H9 (cell line): ENCODE results near the gene C1QTNF1. TPM values are rescaled to one million over a fixed set of nuclear protein-coding genes. Genes with fewer than 3 reads are reported as not detected.

Experiments
- DNase-seq: peaks from one replicate; pipeline ENCODE4 v3.0.0-alpha.2; 2017
- H2AFZ ChIP-seq: one replicate; pipeline ENCODE4 v1.6.1; 2013; ENCODE audit warnings: mild to moderate bottlenecking, low read length, control low read depth, moderate library complexity
- H2AK5ac ChIP-seq: 2 replicates; pipeline ENCODE4 v1.6.1; 2013; ENCODE audit warnings: low read length, control low read depth, mixed read lengths; ENCODE audit not compliant: insufficient read length
- H2BK120ac ChIP-seq: one replicate; pipeline ENCODE4 v1.6.1; 2013; ENCODE audit warnings: low read depth, mild to moderate bottlenecking, low read length, control low read depth, inconsistent platforms; ENCODE audit not compliant: poor library complexity, severe bottlenecking
- H2BK12ac ChIP-seq: 2 replicates; pipeline ENCODE4 v1.6.1; 2013; ENCODE audit warnings: low read length, control low read depth, mixed read lengths, low read depth; ENCODE audit not compliant: insufficient read length
- H2BK15ac ChIP-seq: 2 replicates; pipeline ENCODE4 v1.6.1; 2013; ENCODE audit warnings: low read depth, low read length, control low read depth
- H2BK20ac ChIP-seq: one replicate; pipeline ENCODE4 v1.6.1; 2013; ENCODE audit warnings: low read depth, mild to moderate bottlenecking, low read length, control low read depth, inconsistent platforms; ENCODE audit not compliant: poor library complexity, severe bottlenecking
- H2BK5ac ChIP-seq: 2 replicates; pipeline ENCODE4 v1.6.1; 2013; ENCODE audit warnings: low read length, control low read depth, mixed read lengths; ENCODE audit not compliant: insufficient read length
- H3K14ac ChIP-seq: 2 replicates; pipeline ENCODE4 v1.6.1; 2013; ENCODE audit warnings: low read length, control low read depth; ENCODE audit not compliant: insufficient read depth
- H3K18ac ChIP-seq: 2 replicates; pipeline ENCODE4 v1.6.1; 2013; ENCODE audit warnings: low read depth, mild to moderate bottlenecking, mixed read lengths, low read length, control low read depth; ENCODE audit not compliant: insufficient read length
- H3K23ac ChIP-seq: 2 replicates; pipeline ENCODE4 v1.6.1; 2013; ENCODE audit warnings: low read length, control low read depth, mixed read lengths, low read depth; ENCODE audit not compliant: insufficient read length
- H3K23me2 ChIP-seq: 2 replicates; pipeline ENCODE4 v1.6.1; 2013; ENCODE audit warnings: low read depth, mild to moderate bottlenecking, mixed read lengths, low read length, control low read depth; ENCODE audit not compliant: insufficient read length, poor library complexity, severe bottlenecking
- H3K27ac ChIP-seq: 2 replicates; pipeline ENCODE4 v1.5.1; 2013; ENCODE audit warnings: low read length, control low read depth, mixed read lengths, low read depth; ENCODE audit not compliant: insufficient read length
- H3K27me3 ChIP-seq: 2 replicates; pipeline ENCODE4 v1.6.1; 2013; ENCODE audit warnings: low read length, control low read depth, inconsistent platforms; ENCODE audit not compliant: insufficient read depth
- H3K4ac ChIP-seq: 2 replicates; pipeline ENCODE4 v1.6.1; 2013; ENCODE audit warnings: low read depth, mild to moderate bottlenecking, control low read depth, inconsistent platforms, low read length, moderate library complexity
- H3K4me1 ChIP-seq: 2 replicates; pipeline ENCODE4 v1.6.1; 2013; ENCODE audit warnings: low read length, control low read depth, inconsistent platforms; ENCODE audit not compliant: insufficient read depth
- H3K4me2 ChIP-seq: 2 replicates; pipeline ENCODE4 v1.6.1; 2013; ENCODE audit warnings: low read length, control low read depth, mixed read lengths; ENCODE audit not compliant: insufficient read length, insufficient read depth
- H3K56ac ChIP-seq: 2 replicates; pipeline ENCODE4 v1.6.1; 2013; ENCODE audit warnings: low read depth, mild to moderate bottlenecking, mixed read lengths, low read length, control low read depth; ENCODE audit not compliant: insufficient read length
- H3K79me1 ChIP-seq: 2 replicates; pipeline ENCODE4 v1.6.1; 2013; ENCODE audit warnings: low read depth, mild to moderate bottlenecking, moderate library complexity, low read length, control low read depth, inconsistent platforms; ENCODE audit not compliant: insufficient read depth, poor library complexity, severe bottlenecking
- H3K79me2 ChIP-seq: 2 replicates; pipeline ENCODE4 v1.6.1; 2013; ENCODE audit warnings: low read length, control low read depth, inconsistent platforms; ENCODE audit not compliant: insufficient read depth
- H3K9ac ChIP-seq: 2 replicates; pipeline ENCODE4 v1.6.1; 2013; ENCODE audit warnings: low read length, control low read depth, mixed read lengths; ENCODE audit not compliant: insufficient read length; ENCODE audit errors: extremely low read depth
- H3K9me3 ChIP-seq: one replicate; pipeline ENCODE4 v1.6.1; 2013; ENCODE audit warnings: low read depth, low read length, inconsistent platforms; ENCODE audit not compliant: control insufficient read depth
- H3T11ph ChIP-seq: one replicate; pipeline ENCODE4 v1.6.1; 2013; ENCODE audit warnings: mild to moderate bottlenecking, low read length, control low read depth, inconsistent platforms
- H4K20me1 ChIP-seq: one replicate; pipeline ENCODE4 v1.6.1; 2013; ENCODE audit not compliant: control insufficient read depth, insufficient read length, insufficient read depth
- H4K5ac ChIP-seq: 2 replicates; pipeline ENCODE4 v1.6.1; 2013; ENCODE audit warnings: low read depth, mild to moderate bottlenecking, mixed read lengths, low read length, control low read depth; ENCODE audit not compliant: insufficient read length
- H4K8ac ChIP-seq: replicated peaks from 2 replicates; pipeline ENCODE4 v1.6.1; 2013; ENCODE audit warnings: low read length, control low read depth, mixed read lengths, low read depth; ENCODE audit not compliant: insufficient read length
- H4K91ac ChIP-seq: 2 replicates; pipeline ENCODE4 v1.6.1; 2013; ENCODE audit warnings: low read depth, mild to moderate bottlenecking, moderate library complexity, mixed read lengths, low read length, control low read depth; ENCODE audit not compliant: insufficient read length
- H3K27ac Mint-ChIP-seq, 3 experiments: 2 replicates in 2 of 3; 3 replicates in 1 of 3; pipeline ENCODE4 v1.8.0; 2020 to 2021; ENCODE audit warnings: mixed read lengths in 3 of 3, mild to moderate bottlenecking in 1 of 3, moderate library complexity in 1 of 3
- H3K27me3 Mint-ChIP-seq: 2 replicates; pipeline ENCODE4 v1.8.0; 2021; ENCODE audit warnings: low read depth, mild to moderate bottlenecking, moderate library complexity, mixed read lengths
- H3K36me3 Mint-ChIP-seq, 3 experiments: 2 replicates in 2 of 3; 3 replicates in 1 of 3; pipeline ENCODE4 v1.8.0; 2020 to 2021; ENCODE audit warnings: low read depth in 3 of 3, mixed read lengths in 3 of 3; ENCODE audit not compliant: insufficient read depth in 1 of 3
- H3K4me1 Mint-ChIP-seq, 2 experiments: 2 replicates each; pipeline ENCODE4 v1.8.0; 2020; ENCODE audit warnings: mixed read lengths in 2 of 2
- H3K4me3 Mint-ChIP-seq, 2 experiments: 2 replicates in 1 of 2; 3 replicates in 1 of 2; pipeline ENCODE4 v1.8.0; 2020 to 2021; ENCODE audit warnings: mild to moderate bottlenecking in 2 of 2, mixed read lengths in 2 of 2, moderate library complexity in 1 of 2
- H3K9me3 Mint-ChIP-seq, 2 experiments: 2 replicates in 1 of 2; 3 replicates in 1 of 2; pipeline ENCODE4 v1.8.0; 2020; ENCODE audit warnings: mild to moderate bottlenecking in 2 of 2, mixed read lengths in 2 of 2, moderate library complexity in 1 of 2
- CTCF ChIP-seq: fragments of 200-600 bp; sonication (generic); conservative IDR thresholded peaks from 3 replicates; pipeline ENCODE4 v1.8.0; 2021; ENCODE audit warnings: antibody characterized with exemption, mild to moderate bottlenecking
- WGBS: extraction: QIAGEN DNeasy Blood & Tissue Kit; methylation state at CpG from one replicate; pipeline ENCODE4 v1.1.7; 2013; ENCODE audit warnings: missing lambda C conversion rate, low lambda C conversion rate, mixed read lengths; ENCODE audit not compliant: insufficient read length; ENCODE audit errors: extremely low coverage; 5-methylcytosine and 5-hydroxymethylcytosine counted together
- total RNA-seq: library from RNA; stranded (reverse); gene quantifications from 2 replicates; pipeline ENCODE4 v1.2.1, GENCODE V29; 2021

The C1QTNF1 gene
- total RNA-seq, 1 experiment from 2014 or later: 0.96 TPM

GRCh38 chr17:79006794-79007503 lies 17.0 kb upstream of the C1QTNF1 start:
- no CpG with 5 or more reads among the region's 19 CpGs for whole genome bisulfite sequencing

More at GRCh38 chr17:79006794-79007503, 17.0 kb upstream of the C1QTNF1 start:
- H3K36me3 Mint-ChIP-seq: peaks cover 0 to 15% (median 5%) of the 10 kb centered on the region in 3 experiments; a peak in 5 of 7 replicates
- H3K18ac ChIP-seq: no peak overlapping the region
- peaks cover 41% of the 10 kb centered on the region for H3K27me3 ChIP-seq
- H2BK12ac ChIP-seq: no peak overlapping the region
- peaks cover 8% of the 10 kb centered on the region for H3K23me2 ChIP-seq
- H3K9me3 Mint-ChIP-seq: peaks cover 5 to 11% of the 10 kb centered on the region in 2 experiments
- H3K4ac ChIP-seq: no peak overlapping the region
- H3K27ac ChIP-seq: no peak overlapping the region
- H4K5ac ChIP-seq: no peak overlapping the region
- no peak overlapping the region for H2AFZ ChIP-seq
- no peak overlapping the region for H3T11ph ChIP-seq
- peaks cover 77% of the 10 kb centered on the region for H3K27me3 Mint-ChIP-seq
- H4K91ac ChIP-seq: no peak overlapping the region
- no peaks in the 10 kb centered on the region for H3K79me1 ChIP-seq
- H2BK20ac ChIP-seq: no peak overlapping the region
- no peaks in the 10 kb centered on the region for H3K4me1 ChIP-seq
- peak overlapping the region; percentile 24 to 37; a peak in 1 of 5 replicates for H3K4me3 Mint-ChIP-seq
- peaks cover 5% of the 10 kb centered on the region; the same call in 1 of the 2 replicates for H3K79me2 ChIP-seq
- no peak overlapping the region for H3K9ac ChIP-seq
- no peak overlapping the region for H4K8ac ChIP-seq
- no peak overlapping the region for H2AK5ac ChIP-seq
- H3K14ac ChIP-seq: no peak overlapping the region
- peaks cover 15 to 27% of the 10 kb centered on the region in 2 experiments for H3K4me1 Mint-ChIP-seq
- H2BK5ac ChIP-seq: no peak overlapping the region
- H4K20me1 ChIP-seq: no peaks in the 10 kb centered on the region
- no peak overlapping the region for H2BK120ac ChIP-seq
- no peak overlapping the region for H3K23ac ChIP-seq
- H3K4me2 ChIP-seq: no peak overlapping the region
- no peak overlapping the region for H3K56ac ChIP-seq
- H2BK15ac ChIP-seq: no peak overlapping the region
- DNase-seq: no peak
- no peaks in the 10 kb centered on the region for H3K9me3 ChIP-seq
- TF ChIP-seq CTCF: no peak
- H3K27ac Mint-ChIP-seq: no peak overlapping the region
